ENCODE results near the gene ZDBF2.
"Not testable (repeated sequence)": the region's sequence is repeated elsewhere in the genome, so short reads cannot be mapped to it uniquely, and the experiment has no call there.

ZDBF2 gene

DNA sequence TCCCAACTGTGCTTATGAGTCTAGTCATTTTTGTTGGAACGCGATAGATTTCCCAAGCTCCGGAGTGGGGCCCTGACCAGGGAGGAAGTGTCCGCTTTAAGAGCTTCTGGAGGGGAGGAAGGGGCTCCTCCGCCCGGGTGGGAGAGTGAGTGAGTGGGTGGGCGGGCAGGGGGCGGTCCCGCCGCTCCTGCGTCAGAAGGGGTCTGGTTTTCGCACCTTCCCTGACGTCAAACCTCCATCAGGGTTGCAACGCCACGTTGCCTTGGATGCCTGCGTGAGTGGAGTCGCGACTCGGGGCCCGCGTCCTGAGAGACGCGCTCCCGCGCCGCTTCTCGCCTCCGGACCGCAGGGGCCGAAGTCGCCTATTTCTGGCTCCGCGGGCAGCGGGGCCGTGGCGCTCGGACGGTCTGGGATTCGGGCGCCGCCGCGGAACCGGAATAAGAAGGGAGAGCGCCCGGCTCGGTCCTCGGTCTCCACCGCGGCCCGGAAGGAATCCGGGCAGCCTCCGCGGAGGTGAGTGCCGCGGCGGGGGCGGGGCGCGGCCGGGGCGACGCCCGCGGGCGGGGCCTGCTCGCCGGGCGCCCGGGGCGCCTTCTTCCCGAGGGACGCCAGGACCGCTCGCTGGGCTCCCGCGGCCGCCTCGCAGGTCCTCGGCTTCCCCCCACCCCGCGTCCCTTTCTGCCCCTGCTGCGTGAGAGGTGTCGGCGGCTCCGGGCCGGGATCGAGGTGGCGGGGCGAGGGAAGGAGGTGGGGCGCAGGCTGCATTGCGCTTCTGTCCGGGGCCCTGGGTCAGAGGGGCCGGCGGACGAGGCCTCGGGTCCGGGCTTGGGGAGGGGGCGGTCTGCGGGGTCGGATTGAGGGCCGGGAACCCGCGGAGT, at the start of gene ZDBF2:
Gene ZDBF2, plus strand, starts transcription at position 230 of the 878 bp plus-strand sequence. CDS start 7,187 bp downstream, outside the sequence.
- DNase-seq, result no peak

DNA sequence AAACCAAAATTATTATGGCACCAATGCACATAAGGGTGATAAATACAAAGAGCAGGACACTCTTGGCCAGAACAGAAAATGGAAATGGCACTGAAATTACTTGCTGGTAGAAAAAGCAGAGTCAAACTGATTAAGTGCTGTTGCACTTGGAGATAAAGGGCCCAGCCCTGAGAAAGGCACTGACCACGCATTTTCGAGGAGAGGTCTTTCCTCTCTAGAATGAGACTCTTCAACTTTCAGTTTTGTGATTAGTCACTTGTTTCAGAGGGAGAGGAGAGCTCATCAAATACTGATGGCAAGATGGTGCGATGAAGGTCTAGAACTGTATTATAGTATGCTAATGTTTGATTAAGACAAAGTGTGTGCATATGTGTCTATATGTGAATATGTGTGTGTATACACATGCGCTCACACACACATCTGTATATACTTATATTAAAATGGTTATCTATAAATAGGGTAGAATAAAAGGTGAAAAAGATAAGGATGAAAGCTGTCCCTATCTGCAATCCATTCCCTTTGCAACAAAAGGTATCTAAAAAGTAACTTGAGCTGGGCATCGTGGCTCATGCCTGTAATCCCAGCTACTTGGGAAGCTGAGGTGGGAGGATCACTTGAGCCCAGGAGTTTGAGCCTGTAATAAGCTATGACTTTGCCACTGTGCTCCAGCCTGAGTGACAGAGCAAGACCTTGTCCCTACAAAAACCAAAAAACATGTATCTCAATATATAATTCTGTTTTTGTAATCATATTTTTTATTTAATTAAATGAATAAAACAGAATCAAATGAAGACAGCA, 48.8 kb upstream of the ZDBF2 start:
- no peak for DNase-seq

DNA sequence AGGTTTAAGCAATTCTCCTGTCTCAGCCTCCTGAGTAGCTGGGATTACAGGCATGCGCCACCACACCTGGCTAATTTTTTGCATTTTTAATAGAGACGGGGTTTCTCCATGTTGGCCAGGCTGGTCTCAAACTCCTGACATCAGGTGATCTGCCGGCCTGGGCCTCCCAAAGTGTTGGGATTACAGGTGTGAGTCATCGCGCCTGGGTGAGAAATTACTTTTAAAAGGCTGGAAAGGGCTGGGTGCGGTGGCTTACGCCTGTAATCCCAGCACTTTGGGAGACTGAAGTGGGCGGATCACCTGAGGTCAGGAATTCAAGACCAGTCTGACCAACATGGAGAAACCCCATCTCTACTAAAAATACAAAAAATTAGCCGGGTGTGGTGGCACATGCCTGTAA, 45.8 kb upstream of the ZDBF2 start:
- not testable (repeated sequence) for DNase-seq

DNA sequence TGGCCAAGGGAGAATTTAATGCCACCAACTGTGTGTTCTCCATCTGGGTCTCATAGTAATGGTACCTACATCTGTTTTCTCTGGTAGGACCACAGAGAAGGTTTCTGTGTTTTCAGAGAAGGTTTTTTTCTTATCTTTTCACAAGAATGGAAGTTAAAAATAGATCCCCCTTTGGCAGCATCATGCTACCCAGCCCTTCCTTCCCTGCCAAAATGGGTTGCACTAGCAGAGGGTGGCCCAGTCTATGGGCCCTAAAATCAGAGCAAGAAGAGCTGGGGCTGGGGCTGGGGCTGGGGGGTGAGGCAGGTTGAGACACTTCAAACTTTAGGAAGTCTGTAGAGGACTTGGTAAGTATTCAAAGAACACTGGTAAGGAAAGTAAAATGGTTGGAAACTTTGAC, 44.8 kb upstream of the ZDBF2 start:
- DNase-seq, result no peak

- no peak for DNase-seq
Measured at GRCh38 chr2:206230060-206230762, 44.3 kb upstream of the ZDBF2 start.

- no peak for DNase-seq
Measured at GRCh38 chr2:206231669-206232286, 42.7 kb upstream of the ZDBF2 start.

- DNase-seq, result no peak
Measured at GRCh38 chr2:206232287-206233035, 42.0 kb upstream of the ZDBF2 start.

GRCh38 chr2:206239157-206239556, 35.3 kb upstream of the ZDBF2 start:
- DNase-seq, result no peak

DNA sequence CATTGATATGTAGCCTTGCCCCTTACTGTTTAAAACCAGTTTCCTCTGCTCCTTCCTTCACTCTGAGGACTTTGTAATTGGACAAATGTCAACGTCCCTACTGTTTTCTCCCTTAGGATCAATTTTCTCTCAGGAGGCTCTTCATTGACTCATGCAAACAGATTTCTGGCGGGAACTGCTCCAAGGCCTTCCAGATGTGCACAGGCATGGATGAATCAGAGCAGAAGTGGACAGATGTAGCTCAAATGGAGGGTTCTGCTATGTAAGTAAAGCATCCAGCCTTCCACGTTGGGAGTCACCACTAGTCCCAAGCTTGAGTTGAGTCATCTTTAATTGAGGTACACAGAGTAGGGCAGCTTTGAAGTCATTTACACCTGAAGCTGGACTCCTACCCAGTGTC, 34.1 kb upstream of the ZDBF2 start:
- no peak for DNase-seq

DNA sequence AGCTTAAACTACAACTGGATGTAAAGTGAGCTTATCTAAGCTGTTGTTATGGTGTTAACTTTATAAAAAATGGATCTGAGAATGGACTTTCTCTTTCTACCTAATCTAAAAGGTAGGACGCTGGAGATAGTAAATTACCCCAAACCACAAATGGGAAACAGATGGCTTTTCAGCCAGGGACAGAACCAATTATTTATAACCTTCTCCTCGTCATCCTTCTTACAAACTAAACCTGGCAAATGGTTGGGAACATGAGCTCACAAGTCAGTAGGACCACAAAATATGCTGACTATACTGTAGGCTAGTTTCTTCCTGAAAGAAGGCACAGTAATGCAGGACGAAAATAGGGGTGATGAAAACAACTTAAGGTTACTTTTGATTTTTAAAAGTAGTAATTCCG, 32.7 kb upstream of the ZDBF2 start:
- no peak for DNase-seq

- no peak for DNase-seq
Measured at GRCh38 chr2:206245265-206245672, 29.2 kb upstream of the ZDBF2 start.

GRCh38 chr2:206250041-206250897, 24.2 kb upstream of the ZDBF2 start:
- DNase-seq, result no peak

- no peak for DNase-seq
Measured at GRCh38 chr2:206253125-206253776, 21.2 kb upstream of the ZDBF2 start.

- DNase-seq, result no peak
Measured at GRCh38 chr2:206253777-206254166, 20.7 kb upstream of the ZDBF2 start.

DNA sequence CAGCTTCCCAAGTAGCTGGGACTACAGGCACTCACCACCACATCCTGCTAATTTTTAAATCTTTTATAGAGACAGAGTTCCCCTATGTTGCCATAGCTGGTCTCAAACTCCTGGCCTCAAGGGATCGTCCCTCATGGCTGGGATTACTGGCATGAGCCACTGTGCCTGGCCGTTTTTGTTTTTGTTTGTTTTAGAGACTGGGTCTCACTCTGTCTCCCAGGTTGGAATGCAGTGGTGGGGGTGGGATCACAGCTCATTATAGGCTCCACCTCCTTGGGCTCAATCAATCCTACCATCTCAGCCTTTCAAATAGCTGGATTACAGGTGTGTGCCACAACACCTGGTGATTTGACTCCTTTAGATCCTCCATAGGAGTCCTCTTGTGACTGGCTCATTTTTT, 19.5 kb upstream of the ZDBF2 start:
- DNase-seq, result no peak

DNA sequence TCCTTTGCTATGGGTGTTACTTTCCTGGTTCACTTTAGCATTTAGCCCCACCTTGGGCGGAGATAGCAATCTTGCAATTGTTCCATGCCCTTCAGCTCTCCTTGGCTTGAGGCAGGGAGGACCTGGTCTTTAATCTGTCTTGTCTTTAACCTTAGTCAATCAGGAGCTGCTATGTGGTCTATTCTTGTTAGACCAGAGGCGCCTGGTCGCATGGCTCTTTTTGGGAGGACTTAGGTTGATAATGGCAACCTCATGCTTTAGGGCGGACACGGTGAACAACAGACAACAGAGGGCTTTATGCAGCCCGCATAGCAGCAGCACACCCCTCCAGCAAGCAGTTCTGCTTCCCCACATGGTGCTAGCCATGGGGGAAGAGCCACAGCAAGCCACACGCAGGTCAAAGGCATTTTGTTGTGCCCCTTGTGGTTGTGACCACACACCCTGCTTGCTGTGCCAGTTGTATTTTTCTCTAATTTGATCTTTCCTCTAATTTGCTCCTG, 17.7 kb upstream of the ZDBF2 start:
- DNase-seq, result no peak

DNA sequence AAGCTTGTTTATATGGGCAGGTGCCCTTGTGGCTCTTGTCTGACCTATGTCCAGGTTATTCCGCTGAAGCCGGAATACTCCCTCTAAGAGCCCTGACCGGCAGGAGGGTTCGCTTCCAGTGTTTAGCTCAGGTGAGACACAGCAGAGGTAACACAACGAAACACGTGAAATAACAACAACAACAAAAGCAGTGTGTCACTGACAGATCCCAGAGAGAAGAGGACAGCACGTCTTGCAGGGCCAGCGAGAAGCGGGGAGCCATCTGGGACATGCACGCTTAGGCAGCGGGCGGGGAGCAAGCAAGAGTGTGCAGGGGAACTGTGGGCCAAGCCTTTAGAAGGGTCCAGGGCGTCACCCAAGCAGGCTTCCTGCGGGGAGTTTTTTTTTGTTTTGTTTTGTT, 17.1 kb upstream of the ZDBF2 start:
- no peak for DNase-seq

GRCh38 chr2:206257861-206258260, 16.6 kb upstream of the ZDBF2 start:
- DNase-seq, result no peak

DNA sequence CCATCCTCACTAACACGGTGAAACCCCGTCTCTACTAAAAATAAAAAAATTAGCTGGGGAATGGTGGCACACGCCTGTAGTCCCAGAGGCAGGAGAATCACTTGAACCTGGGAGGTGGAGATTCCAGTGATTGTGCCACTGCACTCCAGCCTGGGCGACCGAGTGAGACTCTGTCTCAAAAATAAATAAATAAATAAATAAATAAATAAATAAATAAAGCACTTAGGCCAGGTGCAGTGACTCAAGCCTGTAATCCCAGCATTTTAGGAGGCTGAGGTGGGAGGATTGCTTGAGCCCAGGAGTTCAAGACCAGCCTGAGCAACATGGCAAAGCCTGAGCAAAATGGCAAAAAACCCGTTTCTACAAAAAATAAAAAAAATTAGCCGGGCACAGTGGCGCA, 15.8 kb upstream of the ZDBF2 start:
- DNase-seq, result not testable (repeated sequence)
